GM21737 (cell line): ENCODE data around the gene CD72.
"Not testable (repeated sequence)": the region's sequence is repeated elsewhere in the genome, so short reads cannot be mapped to it uniquely, and the experiment has no call there.

Source experiments
- ATAC-seq: cut with Tn5 transposase; IDR thresholded peaks from one replicate; pipeline ENCODE4 v1.9.1; 2021; ENCODE audit warnings: mild to moderate bottlenecking, moderate library complexity; ENCODE audit not compliant: unreplicated experiment

Gene CD72

DNA sequence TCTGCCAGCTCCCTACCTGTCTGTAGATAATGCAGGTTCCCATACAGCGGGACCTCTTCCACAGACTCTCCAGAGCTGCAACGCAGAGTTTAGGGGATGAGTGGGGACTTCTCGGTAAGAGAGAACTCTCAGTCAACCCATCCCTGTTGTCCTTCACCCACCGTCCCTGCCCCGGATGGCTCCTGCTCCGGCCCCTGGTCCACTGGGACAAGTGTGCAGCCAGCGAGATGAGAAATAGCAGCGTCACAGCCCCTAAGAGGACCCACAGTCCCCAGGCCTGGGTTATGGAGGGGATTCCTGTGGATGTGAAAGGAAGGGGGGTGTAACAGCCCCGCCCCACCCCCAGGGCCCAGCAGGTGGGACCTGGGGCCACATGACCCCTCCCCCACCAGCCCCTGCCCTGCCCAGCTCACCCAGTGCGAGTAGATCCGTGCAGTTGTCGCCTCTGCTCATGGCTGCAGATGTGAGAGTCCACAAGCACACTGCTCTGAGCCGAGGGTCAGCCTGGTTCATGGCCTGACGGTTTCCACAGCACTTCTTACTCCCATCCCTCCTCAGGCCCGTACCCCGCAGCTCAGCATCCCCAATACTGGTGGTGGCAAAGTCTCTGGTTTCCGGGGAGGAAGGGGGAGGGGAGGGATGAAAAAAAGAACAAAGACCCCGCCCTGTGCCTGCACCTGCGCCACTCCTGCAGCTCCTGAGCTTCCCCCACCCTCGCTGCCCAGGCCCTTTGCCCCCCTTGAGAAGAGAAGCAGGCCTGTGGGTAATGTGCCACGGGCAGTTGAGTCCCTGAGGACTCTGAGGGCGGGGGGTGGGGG lies 32.3 kb upstream of the CD72 start, which contains the start of gene SIT1:
Gene SIT1 (minus strand): TSS at position 591 of the 818 bp plus-strand sequence. CDS start 78 bp downstream, at position 513.
- ATAC-seq = no peak

DNA sequence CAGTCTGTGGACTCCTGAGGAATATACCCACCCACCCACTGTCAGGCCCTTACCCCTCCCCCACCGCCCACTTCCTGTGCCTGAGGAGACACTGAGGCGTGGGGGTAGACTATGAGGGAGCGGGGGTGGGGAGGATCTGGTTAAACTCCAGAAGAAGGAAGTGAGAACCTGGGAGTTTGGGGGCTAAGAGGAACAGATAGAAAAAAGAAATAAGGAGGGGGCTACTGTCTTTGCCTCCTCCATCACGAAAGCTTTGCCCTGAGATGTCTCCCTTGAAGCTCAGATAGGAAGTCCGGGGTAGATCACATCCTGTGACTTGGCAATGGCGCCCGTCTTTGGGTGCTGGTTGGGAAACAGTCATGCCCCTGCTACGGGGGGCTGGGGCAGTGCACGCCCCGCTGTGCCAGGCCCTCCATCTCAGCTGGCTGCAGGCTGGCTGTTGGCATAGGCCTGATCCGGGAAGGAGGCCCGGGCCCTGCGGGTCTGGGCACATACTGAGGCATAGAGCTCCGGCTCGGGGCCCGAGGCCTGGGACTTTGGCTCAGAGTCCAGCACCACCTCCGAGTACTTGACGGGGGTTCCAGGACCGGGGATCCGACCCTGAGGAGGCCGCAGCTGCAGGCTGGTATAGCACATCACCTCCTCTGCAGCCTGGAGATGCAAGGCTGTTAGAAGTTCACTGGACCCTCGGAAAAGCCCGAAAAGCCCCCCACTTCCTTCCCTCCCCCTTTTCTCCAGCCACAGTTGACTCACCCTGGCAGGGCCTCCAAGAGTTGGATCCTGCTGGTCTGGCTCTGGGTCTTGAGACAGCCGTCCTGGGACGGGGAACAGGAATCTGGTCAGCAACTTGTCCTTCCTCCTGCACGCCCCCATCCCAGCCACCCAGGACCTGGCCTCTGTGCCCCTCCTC lies 31.5 kb upstream of the CD72 start:
- ATAC-seq = no peak

DNA sequence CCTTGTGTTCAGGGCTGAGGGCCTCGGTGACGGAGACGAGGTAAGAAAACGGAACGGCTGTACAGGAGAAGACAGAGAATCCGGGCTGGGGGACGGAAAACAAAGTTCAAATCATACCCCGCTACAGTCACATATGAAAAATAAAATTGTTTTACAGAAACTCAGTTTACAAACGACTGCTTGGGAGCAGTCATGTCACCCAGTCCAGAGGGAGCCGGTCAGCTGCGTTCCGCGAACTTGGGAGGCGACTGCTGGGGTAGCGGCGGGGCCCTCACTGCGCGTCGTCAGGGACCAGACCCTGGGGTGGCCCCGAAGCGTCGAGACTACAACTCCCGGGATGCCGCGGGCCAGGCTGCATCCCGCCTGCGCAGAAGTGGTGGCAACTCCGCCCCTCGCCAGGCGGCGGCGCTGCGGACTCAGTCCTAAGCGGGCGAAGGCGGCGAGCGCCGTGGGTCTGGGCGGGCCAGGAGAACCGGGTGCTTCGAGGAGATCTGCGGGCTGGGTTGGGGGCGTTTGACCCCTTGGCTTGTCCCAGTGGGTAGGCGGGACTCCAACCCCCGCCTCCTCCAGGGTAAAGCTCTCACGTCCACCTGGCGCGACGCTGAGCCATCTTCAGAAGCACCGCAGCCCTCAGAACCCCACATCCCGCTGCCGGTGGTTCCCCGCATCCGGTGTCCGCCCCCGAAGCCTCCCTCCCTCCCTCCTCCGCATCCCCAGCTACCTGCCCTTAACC lies 28.5 kb upstream of the CD72 start:
- peak; percentile 84 for ATAC-seq

DNA sequence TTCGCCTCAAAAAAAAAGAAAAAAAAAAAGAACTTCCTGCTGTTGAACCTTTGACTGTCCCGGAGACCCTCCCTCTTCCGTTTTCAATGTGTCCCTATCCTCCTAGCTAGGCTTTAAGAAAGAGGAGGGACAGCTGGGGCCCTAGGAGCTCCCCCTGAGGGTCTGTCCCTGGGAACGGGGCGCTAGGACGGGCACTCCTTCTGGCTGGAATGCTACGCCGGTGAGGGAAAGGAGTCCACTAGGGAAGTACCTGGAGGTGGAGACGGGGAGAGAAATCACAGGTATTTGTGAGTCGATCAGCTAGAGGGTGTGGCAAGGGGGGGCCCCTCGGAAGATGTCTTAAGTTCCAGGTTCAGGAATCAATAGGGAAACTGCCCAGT lies 27.9 kb upstream of the CD72 start:
- ATAC-seq = no peak

DNA sequence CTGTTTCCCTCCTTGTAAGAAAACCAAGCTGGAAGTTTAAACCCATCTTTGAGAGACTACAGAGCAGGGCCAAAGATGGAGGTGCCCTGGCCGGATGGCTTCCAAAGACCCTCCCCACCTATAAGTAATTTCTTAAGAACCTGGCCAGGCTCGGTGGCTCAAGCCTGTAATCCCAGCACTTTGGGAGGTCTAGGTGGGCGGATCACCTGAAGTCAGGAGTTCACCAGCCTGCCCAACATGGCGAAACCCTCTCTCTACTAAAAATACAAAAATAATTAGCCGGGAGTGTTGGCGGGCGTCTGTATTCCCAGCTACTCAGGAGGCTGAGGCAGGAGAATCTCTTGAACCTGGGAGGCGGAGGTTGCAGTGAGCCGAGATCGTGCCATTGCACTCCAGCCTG lies 27.5 kb upstream of the CD72 start:
- not testable (repeated sequence) for ATAC-seq

DNA sequence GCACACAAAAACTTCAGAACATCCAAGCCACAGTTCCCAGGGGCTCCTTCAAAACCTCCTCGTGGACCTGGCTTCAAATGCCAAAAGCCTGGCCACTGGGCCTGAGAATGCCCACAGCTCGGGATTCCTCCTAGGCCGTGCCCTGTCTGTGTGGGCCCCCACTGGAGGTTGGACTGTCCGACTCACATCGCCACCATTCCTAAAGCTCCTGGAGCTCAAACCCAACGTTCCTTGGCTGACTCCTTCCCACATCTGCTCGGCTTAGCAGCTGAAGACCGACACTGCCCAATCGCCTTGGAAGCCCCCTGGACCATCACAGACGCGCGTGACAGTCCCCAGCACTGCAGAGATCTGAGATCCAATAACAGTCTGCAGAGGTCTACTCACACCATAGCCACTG lies 24.8 kb upstream of the CD72 start:
- ATAC-seq = no peak

DNA sequence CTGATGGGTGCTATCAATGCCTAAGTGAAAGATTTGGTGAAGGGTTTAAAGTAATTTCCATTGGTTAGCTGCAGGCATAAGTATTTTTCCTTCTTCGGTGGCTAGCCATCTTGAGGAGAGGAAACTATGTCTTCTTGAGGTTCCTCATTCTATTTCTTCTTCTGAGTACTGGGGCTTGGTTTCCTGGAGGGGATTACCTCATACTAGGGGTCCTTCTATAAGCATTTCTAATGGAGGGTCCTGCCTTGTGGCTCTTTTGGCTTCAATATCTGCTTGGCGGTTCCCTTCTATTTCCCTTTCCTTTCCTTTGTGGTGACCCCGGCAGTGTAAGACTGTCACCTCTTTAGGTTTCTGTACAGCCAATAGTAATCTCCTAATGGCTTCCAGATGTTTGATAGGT lies 23.3 kb upstream of the CD72 start:
- ATAC-seq = not testable (repeated sequence)

DNA sequence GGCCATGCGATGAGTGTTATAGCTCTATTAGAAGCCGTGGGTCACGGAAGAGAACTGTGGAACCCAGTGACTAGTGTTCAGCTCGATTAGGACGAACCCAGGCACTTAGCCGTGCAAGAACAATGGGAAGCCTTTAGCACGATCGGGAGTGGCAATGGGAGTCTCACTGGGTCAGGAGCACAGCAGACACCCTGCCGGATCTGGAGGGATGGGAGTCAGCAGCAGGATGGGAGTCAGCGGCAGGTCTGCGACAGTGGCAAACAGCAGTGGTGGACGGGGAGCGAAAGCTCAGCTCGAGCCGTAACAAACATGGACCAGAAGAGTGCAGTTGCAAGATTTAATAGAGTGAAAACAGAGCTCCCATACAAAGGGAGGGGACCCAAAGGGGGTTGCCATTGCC lies 22.2 kb upstream of the CD72 start:
- ATAC-seq = not testable (repeated sequence)

DNA sequence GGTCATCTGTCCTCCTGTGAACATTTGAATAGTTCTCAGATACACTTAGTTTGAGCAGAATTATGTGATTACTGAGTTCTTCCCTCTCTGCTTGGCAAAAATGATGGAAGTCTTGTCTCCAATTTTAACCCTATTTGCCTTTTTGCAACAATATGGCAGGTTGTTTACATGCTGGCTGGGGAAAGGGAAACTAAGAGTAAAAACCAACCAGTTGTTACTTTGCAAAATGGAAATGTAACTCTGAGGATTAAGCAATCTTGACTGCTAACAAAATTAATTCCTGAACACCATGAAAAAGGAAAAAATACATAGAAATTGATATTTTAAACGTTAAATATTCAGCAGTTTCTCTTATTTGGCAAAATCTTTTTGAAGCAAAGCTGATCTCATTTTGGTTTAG lies 21.4 kb upstream of the CD72 start:
- no peak for ATAC-seq

DNA sequence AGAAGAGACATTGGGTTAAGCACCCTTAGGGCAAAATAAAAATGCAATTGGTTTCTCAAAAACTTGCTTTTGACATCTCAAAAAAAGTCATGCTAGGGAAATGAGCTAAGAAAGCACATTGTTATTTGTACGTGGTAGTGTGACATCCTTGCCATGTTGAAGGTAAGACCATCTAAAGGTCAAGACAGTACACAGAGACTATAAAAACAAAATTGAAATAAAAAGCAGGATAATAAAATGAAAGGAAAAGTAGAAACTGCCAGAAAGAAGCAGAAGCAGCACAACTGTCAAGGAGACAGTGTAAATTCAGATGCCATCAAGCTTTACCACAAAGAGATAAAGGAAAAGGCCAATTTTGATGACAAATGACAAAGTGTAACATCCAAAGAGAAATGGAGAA lies 21.0 kb upstream of the CD72 start:
- not testable (repeated sequence) for ATAC-seq

DNA sequence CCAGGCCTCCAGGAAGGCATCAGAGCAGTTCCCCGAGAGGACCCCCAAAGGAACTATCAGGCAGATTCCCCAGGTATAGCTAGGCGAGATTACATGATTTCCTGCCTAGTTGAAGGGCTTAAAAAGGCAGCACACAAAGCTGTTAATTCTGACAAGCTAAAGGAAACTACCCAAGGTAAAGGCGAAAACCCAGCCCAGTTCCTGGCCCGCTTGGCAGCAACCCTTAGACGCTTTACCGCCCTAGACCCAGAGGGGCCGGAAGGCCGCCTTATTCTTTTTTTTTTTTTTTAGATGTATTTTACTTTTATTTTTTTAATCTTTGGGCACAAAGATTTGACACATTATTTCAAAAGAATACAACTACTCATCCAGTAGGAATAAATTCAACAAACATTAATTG lies 20.5 kb upstream of the CD72 start:
- not testable (repeated sequence) for ATAC-seq

DNA sequence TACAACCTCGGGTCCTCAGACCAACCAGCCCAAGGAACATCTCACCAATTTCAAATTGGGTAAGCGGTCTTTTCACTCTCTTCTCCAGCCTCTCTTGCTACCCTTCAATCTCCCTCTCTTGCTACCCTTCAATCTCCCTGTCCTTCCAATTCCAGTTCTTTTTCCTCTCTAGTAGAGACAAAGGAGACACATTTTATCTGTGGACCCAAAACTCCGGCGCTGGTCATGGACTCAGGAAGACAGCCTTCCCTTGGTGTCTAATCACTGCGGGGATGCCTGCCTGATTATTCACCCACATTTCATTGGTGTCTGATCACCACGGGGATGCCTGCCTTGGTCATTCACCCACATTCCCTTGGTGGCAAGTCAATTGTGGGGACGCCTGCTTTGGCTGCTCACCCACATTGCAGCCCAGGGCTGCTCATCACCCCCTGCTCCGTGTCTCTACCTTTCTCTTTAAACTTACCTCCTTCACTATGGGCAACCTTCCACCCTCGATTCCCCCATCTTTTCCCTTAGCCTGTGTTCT lies 19.3 kb upstream of the CD72 start:
- not testable (repeated sequence) for ATAC-seq

DNA sequence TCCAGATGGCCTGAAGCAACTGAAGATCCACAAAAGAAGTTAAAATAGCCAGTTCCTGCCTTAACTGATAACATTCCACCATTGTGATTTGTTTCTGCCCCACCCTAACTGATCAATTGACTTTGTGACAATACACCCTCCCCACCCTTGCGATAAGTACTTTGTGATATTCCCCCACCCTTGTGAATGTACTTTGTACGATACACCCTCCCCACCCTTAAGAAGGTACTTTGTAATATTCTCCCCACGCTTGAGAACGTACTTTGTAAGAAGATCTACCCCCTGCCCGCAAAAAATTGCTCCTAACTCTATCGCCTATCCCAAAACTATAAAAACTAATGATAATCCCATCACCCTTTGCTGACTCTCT lies 18.6 kb upstream of the CD72 start:
- not testable (repeated sequence) for ATAC-seq

DNA sequence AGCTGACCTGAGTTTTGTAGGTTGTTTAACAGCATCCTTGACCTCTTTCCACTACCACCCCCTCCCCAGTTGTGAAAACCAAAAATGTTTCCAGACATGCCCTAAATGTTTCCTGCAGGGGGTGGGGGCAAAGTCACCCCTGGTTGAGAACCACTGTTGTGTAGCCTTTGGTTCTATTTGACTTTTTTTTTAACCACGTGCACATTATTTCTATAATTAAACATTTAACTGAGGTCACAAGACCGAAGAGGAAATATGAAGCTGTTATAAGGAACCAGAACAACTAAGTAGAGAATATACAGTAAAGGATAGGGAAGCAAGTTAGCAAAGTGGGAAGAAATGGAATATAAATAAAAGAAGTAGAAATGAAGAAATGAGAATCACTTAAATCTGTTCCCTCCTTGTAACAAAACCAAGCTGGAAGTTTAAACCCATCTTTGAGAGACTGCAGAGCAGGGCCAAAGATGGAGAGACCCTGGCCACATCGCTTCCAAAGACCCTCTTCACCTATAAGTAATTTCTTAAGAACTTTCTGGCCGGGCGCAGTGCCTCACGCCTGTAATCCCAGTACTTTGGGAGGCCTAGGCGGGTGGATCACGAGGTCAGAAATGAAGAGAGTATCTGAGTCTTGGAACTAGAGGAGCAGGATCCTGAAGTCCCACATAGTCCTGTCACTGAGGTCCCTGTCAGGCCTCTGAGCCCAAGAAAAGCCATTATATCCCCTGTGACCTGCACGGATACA lies 18.1 kb upstream of the CD72 start:
- no peak for ATAC-seq

DNA sequence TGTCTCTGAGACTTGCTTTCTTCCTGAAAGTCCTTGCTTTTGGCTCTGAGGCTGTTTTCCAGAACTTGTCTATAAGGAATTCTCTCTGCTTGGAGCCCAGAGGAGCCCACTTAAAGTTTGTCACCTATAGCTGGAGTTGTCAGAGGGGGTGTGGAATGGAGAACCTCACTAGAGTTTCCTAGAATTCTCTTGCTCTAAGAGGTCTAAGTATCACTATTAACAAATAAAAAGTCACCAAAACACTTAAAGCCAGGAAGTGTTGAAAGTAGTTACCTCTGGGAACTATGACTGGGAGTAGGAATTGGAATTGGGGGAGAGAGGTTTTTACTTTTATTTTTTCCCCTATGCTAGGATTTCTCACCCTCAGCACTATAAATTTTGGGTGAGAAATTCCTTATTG lies 17.5 kb upstream of the CD72 start:
- no peak for ATAC-seq

DNA sequence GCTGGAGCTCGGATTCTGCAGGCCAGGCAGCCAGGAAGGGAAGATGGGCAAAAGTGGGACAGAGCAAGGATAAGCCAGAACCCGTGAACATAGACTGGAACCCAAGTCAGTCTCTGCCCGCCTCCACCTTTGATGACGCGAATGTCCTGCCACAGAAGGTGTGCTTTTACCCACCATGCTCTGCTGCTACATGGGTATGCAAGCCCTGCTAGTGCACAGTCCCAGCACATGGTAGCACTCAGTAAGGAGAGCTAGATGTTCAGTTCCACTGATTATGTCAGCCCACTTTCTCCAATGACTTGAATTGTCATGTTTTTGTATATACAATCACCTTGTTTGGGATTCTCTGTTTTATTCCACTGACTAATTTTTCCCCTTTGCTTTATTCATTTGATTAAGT lies 11.4 kb upstream of the CD72 start:
- ATAC-seq = no peak

DNA sequence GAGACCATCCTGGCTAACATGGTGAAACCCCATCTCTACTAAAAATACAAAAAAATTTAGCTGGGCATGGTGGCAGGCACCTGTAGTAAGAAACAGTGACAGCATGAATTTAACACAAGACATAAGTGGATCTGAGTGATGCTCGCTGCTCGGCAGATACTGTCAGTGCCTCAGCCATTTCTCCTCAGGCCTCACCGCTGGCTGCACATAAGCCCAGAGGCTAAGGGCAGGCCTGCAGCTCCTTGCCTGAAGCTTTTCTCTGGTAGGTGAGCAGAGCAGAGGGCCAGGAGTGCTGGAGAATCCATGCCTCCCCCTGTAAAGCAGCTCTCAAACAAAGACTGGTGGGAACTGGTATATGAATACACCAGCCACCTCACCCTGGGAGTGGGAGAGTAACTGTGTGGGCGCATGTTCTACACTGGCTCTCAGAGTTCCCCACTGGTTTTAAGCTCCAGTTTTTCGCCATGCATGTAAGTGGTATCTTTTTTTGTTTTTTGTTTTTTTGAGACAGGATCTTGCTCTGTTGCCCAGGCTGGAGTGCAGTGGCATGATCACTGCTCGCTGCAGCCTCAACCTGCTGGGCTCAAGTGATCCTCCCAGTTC lies 10.3 kb upstream of the CD72 start:
- no peak for ATAC-seq

DNA sequence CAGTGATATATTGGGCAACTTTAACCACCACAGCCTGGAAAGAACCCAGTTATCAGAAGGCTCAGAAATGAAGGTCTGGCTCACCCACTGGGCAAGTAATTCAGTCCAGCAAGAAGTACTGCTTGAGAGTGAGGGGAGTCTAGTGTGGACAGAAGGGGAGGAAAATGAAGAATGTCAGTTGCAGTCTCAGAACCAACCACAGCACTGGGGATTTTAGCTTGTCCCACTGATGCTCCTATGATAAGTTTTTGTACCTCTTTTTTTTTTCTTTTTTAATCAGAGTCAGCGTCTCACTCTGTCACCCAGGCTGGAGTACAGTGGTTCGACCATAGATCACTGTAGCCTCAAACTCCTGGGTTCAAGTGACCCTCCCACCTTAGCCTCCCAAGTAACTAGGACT lies 9.4 kb upstream of the CD72 start:
- ATAC-seq = no peak

DNA sequence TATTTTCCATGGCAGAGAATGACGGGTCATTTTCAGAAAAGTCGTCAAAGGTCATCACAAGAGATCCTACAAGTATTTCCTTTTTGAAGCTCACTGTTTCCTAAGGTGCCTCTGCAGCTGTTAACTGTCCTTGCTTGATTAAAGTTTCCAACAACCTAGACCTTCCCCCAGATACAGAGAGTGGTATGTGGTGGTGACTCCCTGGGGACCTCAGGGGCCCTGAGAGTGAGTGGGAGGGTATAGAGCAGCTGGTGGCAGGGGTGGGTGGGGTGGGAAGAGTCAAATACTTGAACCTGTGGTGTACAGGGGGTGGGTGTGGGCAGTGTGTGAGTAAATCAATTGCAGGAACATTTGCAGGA lies 1.6 kb upstream of the CD72 start:
- peak; percentile 40 for ATAC-seq
